NCI-H1930 (cell line): ENCODE results near the gene PDE8B.

Experiments used
- DNase-seq, 2 experiments: peaks; one replicate each; lab custom pipeline; 2025; lab: John Stamatoyannopoulos, UW

PDE8B gene

GRCh38 chr5:77232574-77233358 is 22.3 kb downstream of the PDE8B start:
- DNase-seq: no peak

- DNase-seq: no peak
These were observed 25.6 kb downstream of the PDE8B start for GRCh38 chr5:77235846-77236721.

- DNase-seq: no peak
These were observed 28.8 kb downstream of the PDE8B start for GRCh38 chr5:77239126-77239741.

- no peak for DNase-seq
These were observed 31.0 kb downstream of the PDE8B start for GRCh38 chr5:77241444-77241843.

GRCh38 chr5:77249475-77249874 is 39.0 kb downstream of the PDE8B start:
- DNase-seq: no peak

- no peak for DNase-seq
These were observed 39.5 kb downstream of the PDE8B start for GRCh38 chr5:77250021-77250420.

- DNase-seq: no peak
These were observed 41.4 kb downstream of the PDE8B start for GRCh38 chr5:77251921-77252320.

- DNase-seq: no peak
These were observed 45.1 kb downstream of the PDE8B start for GRCh38 chr5:77255617-77256016.

- no peak for DNase-seq
These were observed 45.9 kb downstream of the PDE8B start for GRCh38 chr5:77256406-77256805.

GRCh38 chr5:77258652-77259051 is 48.2 kb downstream of the PDE8B start:
- no peak for DNase-seq

GRCh38 chr5:77259476-77259875 is 49.0 kb downstream of the PDE8B start:
- DNase-seq: no peak

GRCh38 chr5:77262697-77263096 is 52.2 kb downstream of the PDE8B start:
- DNase-seq: no peak

- DNase-seq: no peak
These were observed 55.8 kb downstream of the PDE8B start for GRCh38 chr5:77266291-77266690.

- DNase-seq: no peak
These were observed 57.0 kb downstream of the PDE8B start for GRCh38 chr5:77267496-77267895.

- DNase-seq: no peak
These were observed 61.7 kb downstream of the PDE8B start for GRCh38 chr5:77272206-77272605.

GRCh38 chr5:77277759-77278158 is 67.3 kb downstream of the PDE8B start:
- no peak for DNase-seq

- no peak for DNase-seq
These were observed 69.6 kb downstream of the PDE8B start for GRCh38 chr5:77280036-77280435.

GRCh38 chr5:77281969-77282336 is 71.5 kb downstream of the PDE8B start:
- no peak for DNase-seq

- no peak for DNase-seq
These were observed 72.0 kb downstream of the PDE8B start for GRCh38 chr5:77282337-77283027.

GRCh38 chr5:77285251-77285841 is 74.9 kb downstream of the PDE8B start:
- no peak for DNase-seq

GRCh38 chr5:77292026-77292757 is 81.7 kb downstream of the PDE8B start:
- DNase-seq: no peak
